ENCODE results near the gene KRTAP8-1. TPM values are rescaled to one million over a fixed set of nuclear protein-coding genes. Genes with fewer than 3 reads are reported as not detected.

The KRTAP8-1 gene
- total and polyA plus RNA-seq, 2 donors (not counting 3 experiments of a cell fraction or from before 2014, with no cell fraction given): not detected

- H2AFZ ChIP-seq (ENCODE audit: low read depth, low read length): no peak overlapping the region
- TF ChIP-seq EZH2 (IDR thresholded peaks at IDR 0.05; ENCODE audit: borderline replicate concordance, low read depth, low read length, severe bottlenecking): no peak
- TF ChIP-seq JUN (IDR thresholded peaks at IDR 0.05; ENCODE audit: borderline replicate concordance, insufficient read depth, insufficient read length, low read depth): no peak
- TF ChIP-seq GATA2 (IDR thresholded peaks at IDR 0.05; ENCODE audit: insufficient read depth, insufficient read length, low read depth, low read length): no peak
- TF ChIP-seq CTCF (IDR thresholded peaks at IDR 0.05; ENCODE audit: extremely low read depth in 1 of 2, insufficient read depth in 1 of 2, low read depth in 1 of 2, low read length in 2 of 2): no peak
- no peak for TF ChIP-seq MYC (IDR thresholded peaks at IDR 0.05; ENCODE audit: low read depth, low read length)
- no peak for TF ChIP-seq POLR2AphosphoS5 (IDR thresholded peaks at IDR 0.05; ENCODE audit: insufficient read depth, low read depth, low read length)
- TF ChIP-seq FOS (IDR thresholded peaks at IDR 0.05; ENCODE audit: borderline replicate concordance, insufficient read depth, low read length): no peak
- no peak for TF ChIP-seq POLR2A (IDR thresholded peaks at IDR 0.05; ENCODE audit: low read depth, low read length)
- no peak for TF ChIP-seq MAX (IDR thresholded peaks at IDR 0.05; ENCODE audit: insufficient read depth, insufficient read length)
- H3K9me3 ChIP-seq (replicated peaks; ENCODE audit: control insufficient read depth, insufficient read depth, low read length): no peaks in the 10 kb centered on the region
- no peaks in the 10 kb centered on the region for H3K27me3 ChIP-seq (ENCODE audit: control insufficient read depth in 2 of 2, insufficient read depth in 2 of 2, low read length in 2 of 2)
- POLR2A ChIA-PET: no interaction called here
- no peak for DNase-seq (ENCODE audit: low read depth, low spot score)
- H3K9ac ChIP-seq (replicated peaks; ENCODE audit: extremely low read depth, insufficient read depth, low read length): no peak overlapping the region
- H3K4me2 ChIP-seq (ENCODE audit: insufficient read depth, low read length): no peak overlapping the region
- intact Hi-C loops (cut with micrococcal nuclease) (no loop called here), dilution Hi-C loops (cut with MboI; ENCODE audit: extremely low pct_ligation_motif_present, low sequenced_read_pairs) (no loop called here)
- FAIRE-seq: no peak
- H3K27ac ChIP-seq (ENCODE audit: insufficient read depth, low read depth, low read length): no peak overlapping the region
- no peaks in the 10 kb centered on the region for H3K36me3 ChIP-seq (ENCODE audit: control insufficient read depth in 2 of 2, extremely low read depth in 1 of 2, insufficient read depth in 2 of 2, low read length in 2 of 2)
- BruUV-seq (replicated peaks): no TSS peak
- CTCF ChIA-PET: no interaction called here
- no peaks in the 10 kb centered on the region for H3K9me1 ChIP-seq (replicated peaks; ENCODE audit: control insufficient read depth, extremely low read depth, insufficient read depth, low read length)
- H3K4me3 ChIP-seq (replicated peaks in 1 of 3; ENCODE audit: insufficient read depth in 1 of 3, low read depth in 1 of 3, low read length in 3 of 3): no peak overlapping the region
- H3K79me2 ChIP-seq (ENCODE audit: control insufficient read depth, insufficient read depth, low read length): no peaks in the 10 kb centered on the region
- no peaks in the 10 kb centered on the region for H3K4me1 ChIP-seq (ENCODE audit: control insufficient read depth, extremely low read depth, insufficient read depth, low read length)
- H4K20me1 ChIP-seq (replicated peaks; ENCODE audit: control insufficient read depth, extremely low read depth, insufficient read depth, low read length): no peaks in the 10 kb centered on the region
These were observed 6.0 kb upstream of the KRTAP8-1 start for GRCh38 chr21:30818837-30819610.

Data from endothelial cell of umbilical vein (primary cell).